ENCODE data around the gene VEPH1. TPM values are rescaled to one million over a fixed set of nuclear protein-coding genes. Genes with fewer than 3 reads are reported as not detected.

VEPH1 gene
- total RNA-seq, 4 donors from 2014 or later, result 0.07 TPM; not detected in 3

- Histone ChIP-seq H3K36me3 (no peaks in the 10 kb centered on the region), H3K9me3 (no peaks in the 10 kb centered on the region), H3K27me3 (no peaks in the 10 kb centered on the region), H3K4me1 (peaks cover 0 to 4% of the 10 kb centered on the region in 2 donors), H3K4me3 (no peak overlapping the region), H3K27ac (no peak overlapping the region)
- intact Hi-C loops (cut with DNase I; ENCODE audit: low total_unique reads) (no loop called here), in situ Hi-C loops (cut with MboI; ENCODE audit: low sequenced_read_pairs in 4 of 4) (no loop called here)
- TF ChIP-seq CTCF (IDR thresholded peaks at IDR 0.05 in 4 of 5, conservative IDR thresholded peaks at IDR 0.05 in 1 of 5) (no peak), POLR2A (IDR thresholded peaks at IDR 0.05) (no peak)
- ATAC-seq (no peak), DNase-seq (no peak)
These were observed 98.8 kb downstream of the VEPH1 start for GRCh38 chr3:157404381-157404780.

GRCh38 chr3:157398598-157398997 lies 104.6 kb downstream of the VEPH1 start:
- no peaks in the 10 kb centered on the region for H3K9me3 ChIP-seq
- DNase-seq, result no peak
- TF ChIP-seq POLR2A (IDR thresholded peaks at IDR 0.05) (no peak), CTCF (IDR thresholded peaks at IDR 0.05 in 4 of 5, conservative IDR thresholded peaks at IDR 0.05 in 1 of 5) (no peak)
- no peak overlapping the region for H3K27ac ChIP-seq
- intact Hi-C loops (cut with DNase I; ENCODE audit: low total_unique reads), result no loop called here
- no peak for ATAC-seq
- in situ Hi-C loops (cut with MboI; ENCODE audit: low sequenced_read_pairs in 4 of 4), result no loop called here
- no peaks in the 10 kb centered on the region for H3K4me1 ChIP-seq
- H3K4me3 ChIP-seq, result no peak overlapping the region
- H3K27me3 ChIP-seq, result no peaks in the 10 kb centered on the region
- H3K36me3 ChIP-seq, result no peaks in the 10 kb centered on the region

- H3K36me3 ChIP-seq, result no peaks in the 10 kb centered on the region
- H3K9me3 ChIP-seq, result no peaks in the 10 kb centered on the region
- H3K4me3 ChIP-seq, result no peak overlapping the region
- no peaks in the 10 kb centered on the region for H3K27me3 ChIP-seq
- no peaks in the 10 kb centered on the region for H3K4me1 ChIP-seq
- no peak for ATAC-seq
- in situ Hi-C loops (cut with MboI; ENCODE audit: low sequenced_read_pairs in 4 of 4), result no loop called here
- no peak overlapping the region for H3K27ac ChIP-seq
- intact Hi-C loops (cut with DNase I; ENCODE audit: low total_unique reads), result no loop called here
- TF ChIP-seq CTCF (IDR thresholded peaks at IDR 0.05 in 4 of 5, conservative IDR thresholded peaks at IDR 0.05 in 1 of 5), result no peak
- no peak for TF ChIP-seq POLR2A (IDR thresholded peaks at IDR 0.05)
- no peak for DNase-seq
These were observed 108.8 kb downstream of the VEPH1 start for GRCh38 chr3:157394411-157394810.

- no peak for DNase-seq
- in situ Hi-C loops (cut with MboI; ENCODE audit: low sequenced_read_pairs in 4 of 4) (no loop called here), intact Hi-C loops (cut with DNase I; ENCODE audit: low total_unique reads) (no loop called here)
- no peak overlapping the region for H3K4me3 ChIP-seq
- H3K27me3 ChIP-seq, result no peaks in the 10 kb centered on the region
- no peak for ATAC-seq
- H3K27ac ChIP-seq, result no peak overlapping the region
- no peaks in the 10 kb centered on the region for H3K4me1 ChIP-seq
- TF ChIP-seq CTCF (IDR thresholded peaks at IDR 0.05 in 4 of 5, conservative IDR thresholded peaks at IDR 0.05 in 1 of 5) (no peak), POLR2A (IDR thresholded peaks at IDR 0.05) (no peak)
- H3K9me3 ChIP-seq, result no peaks in the 10 kb centered on the region
- no peaks in the 10 kb centered on the region for H3K36me3 ChIP-seq
These were observed 110.1 kb downstream of the VEPH1 start for GRCh38 chr3:157393113-157393512.

GRCh38 chr3:157392104-157392503 lies 111.1 kb downstream of the VEPH1 start:
- TF ChIP-seq POLR2A (IDR thresholded peaks at IDR 0.05) (no peak), CTCF (IDR thresholded peaks at IDR 0.05 in 4 of 5, conservative IDR thresholded peaks at IDR 0.05 in 1 of 5) (no peak)
- Histone ChIP-seq H3K36me3 (no peaks in the 10 kb centered on the region), H3K9me3 (no peaks in the 10 kb centered on the region), H3K4me1 (no peaks in the 10 kb centered on the region), H3K4me3 (no peak overlapping the region), H3K27me3 (no peaks in the 10 kb centered on the region), H3K27ac (no peak overlapping the region)
- in situ Hi-C loops (cut with MboI; ENCODE audit: low sequenced_read_pairs in 4 of 4), result no loop called here
- ATAC-seq (no peak), DNase-seq (no peak)
- intact Hi-C loops (cut with DNase I; ENCODE audit: low total_unique reads), result no loop called here

All from gastrocnemius medialis (tissue), 4 donors.